ENCODE results near the gene PTGES2.
"Not testable (repeated sequence)": the region's sequence is repeated elsewhere in the genome, so short reads cannot be mapped to it uniquely, and the experiment has no call there.

Gene PTGES2

GRCh38 chr9:128138001-128138400 is 10.5 kb upstream of the PTGES2 start:
- peaks cover 0 to 8% (median 0%) of the 10 kb centered on the region in 5 donors for H3K4me1 ChIP-seq (ENCODE audit: control insufficient read depth in 5 of 5, insufficient read depth in 5 of 5, low read length in 5 of 5)
- H3K4me3 ChIP-seq (ENCODE audit: low read depth in 1 of 5, low read length in 5 of 5): no peak overlapping the region
- no peaks in the 10 kb centered on the region for H3K9me3 ChIP-seq (ENCODE audit: control insufficient read depth in 5 of 5, low read length in 5 of 5)
- H3K27ac ChIP-seq (ENCODE audit: low read depth, low read length): no peak overlapping the region
- no peaks in the 10 kb centered on the region for H3K36me3 ChIP-seq (ENCODE audit: control insufficient read depth in 5 of 5, insufficient read depth in 5 of 5, low read length in 5 of 5)
- H3K9ac ChIP-seq (ENCODE audit: low read length in 5 of 5): no peak overlapping the region
- peaks cover 0 to 6% (median 0%) of the 10 kb centered on the region in 5 donors for H3K27me3 ChIP-seq (ENCODE audit: control insufficient read depth in 5 of 5, insufficient read depth in 4 of 5, low read length in 5 of 5)

GRCh38 chr9:128136816-128137793 is 9.6 kb upstream of the PTGES2 start:
- Histone ChIP-seq H3K36me3 (ENCODE audit: control insufficient read depth in 5 of 5, insufficient read depth in 5 of 5, low read length in 5 of 5) (no peaks in the 10 kb centered on the region), H3K9ac (ENCODE audit: low read length in 5 of 5) (no peak overlapping the region), H3K4me3 (ENCODE audit: low read depth in 1 of 5, low read length in 5 of 5) (no peak overlapping the region), H3K4me1 (ENCODE audit: control insufficient read depth in 5 of 5, insufficient read depth in 5 of 5, low read length in 5 of 5) (peaks cover 0 to 6% (median 0%) of the 10 kb centered on the region in 5 donors), H3K27me3 (ENCODE audit: control insufficient read depth in 5 of 5, insufficient read depth in 4 of 5, low read length in 5 of 5) (peaks cover 0 to 6% (median 0%) of the 10 kb centered on the region in 5 donors), H3K27ac (ENCODE audit: low read depth, low read length) (no peak overlapping the region), H3K9me3 (ENCODE audit: control insufficient read depth in 5 of 5, low read length in 5 of 5) (no peaks in the 10 kb centered on the region)

- not testable (repeated sequence) for H3K27ac ChIP-seq (ENCODE audit: low read depth, low read length); H3K27me3 ChIP-seq (ENCODE audit: control insufficient read depth in 5 of 5, insufficient read depth in 4 of 5, low read length in 5 of 5); H3K4me3 ChIP-seq (ENCODE audit: low read depth in 1 of 5, low read length in 5 of 5); H3K9me3 ChIP-seq (ENCODE audit: control insufficient read depth in 5 of 5, low read length in 5 of 5); H3K9ac ChIP-seq (ENCODE audit: low read length in 5 of 5); H3K36me3 ChIP-seq (ENCODE audit: control insufficient read depth in 5 of 5, insufficient read depth in 5 of 5, low read length in 5 of 5); H3K4me1 ChIP-seq (ENCODE audit: control insufficient read depth in 5 of 5, insufficient read depth in 5 of 5, low read length in 5 of 5)
These were observed 8.0 kb upstream of the PTGES2 start for GRCh38 chr9:128135561-128135960.

- not testable (repeated sequence) for H3K27me3 ChIP-seq (ENCODE audit: control insufficient read depth in 5 of 5, insufficient read depth in 4 of 5, low read length in 5 of 5); H3K9me3 ChIP-seq (ENCODE audit: control insufficient read depth in 5 of 5, low read length in 5 of 5); H3K27ac ChIP-seq (ENCODE audit: low read depth, low read length); H3K9ac ChIP-seq (ENCODE audit: low read length in 5 of 5); H3K4me3 ChIP-seq (ENCODE audit: low read depth in 1 of 5, low read length in 5 of 5); H3K36me3 ChIP-seq (ENCODE audit: control insufficient read depth in 5 of 5, insufficient read depth in 5 of 5, low read length in 5 of 5)
- H3K4me1 ChIP-seq (ENCODE audit: control insufficient read depth in 5 of 5, insufficient read depth in 5 of 5, low read length in 5 of 5): peaks cover under 1 to 18% (median 15%) of the 10 kb centered on the region in 5 donors
These were observed 4.6 kb upstream of the PTGES2 start for GRCh38 chr9:128132139-128132538.

- H3K9ac ChIP-seq (ENCODE audit: low read length in 5 of 5); H3K27me3 ChIP-seq (ENCODE audit: control insufficient read depth in 5 of 5, insufficient read depth in 4 of 5, low read length in 5 of 5); H3K9me3 ChIP-seq (ENCODE audit: control insufficient read depth in 5 of 5, low read length in 5 of 5); H3K27ac ChIP-seq (ENCODE audit: low read depth, low read length); H3K4me3 ChIP-seq (ENCODE audit: low read depth in 1 of 5, low read length in 5 of 5); H3K36me3 ChIP-seq (ENCODE audit: control insufficient read depth in 5 of 5, insufficient read depth in 5 of 5, low read length in 5 of 5): not testable (repeated sequence)
- H3K4me1 ChIP-seq (ENCODE audit: control insufficient read depth in 5 of 5, insufficient read depth in 5 of 5, low read length in 5 of 5): peaks cover 2 to 26% (median 22%) of the 10 kb centered on the region in 5 donors
These were observed 3.8 kb upstream of the PTGES2 start for GRCh38 chr9:128131346-128131745.

- H3K9me3 ChIP-seq (ENCODE audit: control insufficient read depth in 5 of 5, low read length in 5 of 5); H3K36me3 ChIP-seq (ENCODE audit: control insufficient read depth in 5 of 5, insufficient read depth in 5 of 5, low read length in 5 of 5); H3K4me3 ChIP-seq (ENCODE audit: low read depth in 1 of 5, low read length in 5 of 5); H3K9ac ChIP-seq (ENCODE audit: low read length in 5 of 5); H3K27me3 ChIP-seq (ENCODE audit: control insufficient read depth in 5 of 5, insufficient read depth in 4 of 5, low read length in 5 of 5); H3K27ac ChIP-seq (ENCODE audit: low read depth, low read length): not testable (repeated sequence)
- H3K4me1 ChIP-seq (ENCODE audit: control insufficient read depth in 5 of 5, insufficient read depth in 5 of 5, low read length in 5 of 5): peaks cover 2 to 33% (median 29%) of the 10 kb centered on the region in 5 donors
These were observed 3.1 kb upstream of the PTGES2 start for GRCh38 chr9:128130651-128131050.

- H3K27ac ChIP-seq (ENCODE audit: low read depth, low read length); H3K27me3 ChIP-seq (ENCODE audit: control insufficient read depth in 5 of 5, insufficient read depth in 4 of 5, low read length in 5 of 5); H3K4me3 ChIP-seq (ENCODE audit: low read depth in 1 of 5, low read length in 5 of 5); H3K36me3 ChIP-seq (ENCODE audit: control insufficient read depth in 5 of 5, insufficient read depth in 5 of 5, low read length in 5 of 5); H3K9ac ChIP-seq (ENCODE audit: low read length in 5 of 5); H3K9me3 ChIP-seq (ENCODE audit: control insufficient read depth in 5 of 5, low read length in 5 of 5): not testable (repeated sequence)
- peaks cover 2 to 38% (median 35%) of the 10 kb centered on the region in 5 donors for H3K4me1 ChIP-seq (ENCODE audit: control insufficient read depth in 5 of 5, insufficient read depth in 5 of 5, low read length in 5 of 5)
These were observed 2.6 kb upstream of the PTGES2 start for GRCh38 chr9:128129976-128130590.

- Histone ChIP-seq H3K4me1 (ENCODE audit: control insufficient read depth in 5 of 5, insufficient read depth in 5 of 5, low read length in 5 of 5) (peaks cover 2 to 43% (median 35%) of the 10 kb centered on the region in 5 donors), H3K9me3 (ENCODE audit: control insufficient read depth in 5 of 5, low read length in 5 of 5) (no peaks in the 10 kb centered on the region), H3K27ac (ENCODE audit: low read depth, low read length) (peak overlapping the region; percentile 91), H3K36me3 (ENCODE audit: control insufficient read depth in 5 of 5, insufficient read depth in 5 of 5, low read length in 5 of 5) (peaks cover 0 to 10% (median 0%) of the 10 kb centered on the region in 5 donors), H3K9ac (ENCODE audit: low read length in 5 of 5) (peak overlapping the region; percentile 52 to 90 (median 63)), H3K4me3 (ENCODE audit: low read depth in 1 of 5, low read length in 5 of 5) (peak overlapping the region; percentile 72 to 94 (median 89)), H3K27me3 (ENCODE audit: control insufficient read depth in 5 of 5, insufficient read depth in 4 of 5, low read length in 5 of 5) (no peaks in the 10 kb centered on the region)
These were observed 1.5 kb upstream of the PTGES2 start for GRCh38 chr9:128128836-128129590.

- H3K27me3 ChIP-seq (ENCODE audit: control insufficient read depth in 5 of 5, insufficient read depth in 4 of 5, low read length in 5 of 5): no peaks in the 10 kb centered on the region
- H3K9ac ChIP-seq (ENCODE audit: low read length in 5 of 5): peak overlapping the region; percentile 52 to 90 (median 89)
- H3K4me1 ChIP-seq (ENCODE audit: control insufficient read depth in 5 of 5, insufficient read depth in 5 of 5, low read length in 5 of 5): peaks cover 2 to 43% (median 35%) of the 10 kb centered on the region in 5 donors
- peak overlapping the region; percentile 72 to 94 (median 89) for H3K4me3 ChIP-seq (ENCODE audit: low read depth in 1 of 5, low read length in 5 of 5)
- H3K36me3 ChIP-seq (ENCODE audit: control insufficient read depth in 5 of 5, insufficient read depth in 5 of 5, low read length in 5 of 5): peaks cover 0 to 18% (median 3%) of the 10 kb centered on the region in 5 donors
- H3K9me3 ChIP-seq (ENCODE audit: control insufficient read depth in 5 of 5, low read length in 5 of 5): no peaks in the 10 kb centered on the region
- peak overlapping the region; percentile 91 for H3K27ac ChIP-seq (ENCODE audit: low read depth, low read length)
These were observed 684 bp upstream of the PTGES2 start for GRCh38 chr9:128127990-128128835.
